ENCODE results near the gene CDC6.

CDC6 gene

GRCh38 chr17:40350689-40351358 lies 63.1 kb downstream of the CDC6 start:
- TF ChIP-seq CTCF (IDR thresholded peaks at IDR 0.05; ENCODE audit: low read length, missing control alignments), result no peak
- H3K4me3 ChIP-seq (replicated peaks; ENCODE audit: low read depth, low read length), result no peak overlapping the region
- DNase-seq (ENCODE audit: low read depth), result no peak

GRCh38 chr17:40351359-40352236 lies 63.9 kb downstream of the CDC6 start:
- DNase-seq (ENCODE audit: low read depth), result no peak
- TF ChIP-seq CTCF (IDR thresholded peaks at IDR 0.05; ENCODE audit: low read length, missing control alignments), result no peak
- no peak overlapping the region for H3K4me3 ChIP-seq (replicated peaks; ENCODE audit: low read depth, low read length)

GRCh38 chr17:40352237-40352778 lies 64.6 kb downstream of the CDC6 start:
- no peak for TF ChIP-seq CTCF (IDR thresholded peaks at IDR 0.05; ENCODE audit: low read length, missing control alignments)

GRCh38 chr17:40352779-40353394 lies 65.2 kb downstream of the CDC6 start:
- no peak for TF ChIP-seq CTCF (IDR thresholded peaks at IDR 0.05; ENCODE audit: low read length, missing control alignments)
- H3K4me3 ChIP-seq (replicated peaks; ENCODE audit: low read depth, low read length), result no peak overlapping the region
- DNase-seq (ENCODE audit: low read depth), result no peak

More at GRCh38 chr17:40352237-40352778, 64.6 kb downstream of the CDC6 start:
- no peak for DNase-seq (ENCODE audit: low read depth)
- H3K4me3 ChIP-seq (replicated peaks; ENCODE audit: low read depth, low read length), result no peak overlapping the region

Data from fibroblast of pulmonary artery (primary cell).